ENCODE data around the gene NELL1.

Gene NELL1

DNA sequence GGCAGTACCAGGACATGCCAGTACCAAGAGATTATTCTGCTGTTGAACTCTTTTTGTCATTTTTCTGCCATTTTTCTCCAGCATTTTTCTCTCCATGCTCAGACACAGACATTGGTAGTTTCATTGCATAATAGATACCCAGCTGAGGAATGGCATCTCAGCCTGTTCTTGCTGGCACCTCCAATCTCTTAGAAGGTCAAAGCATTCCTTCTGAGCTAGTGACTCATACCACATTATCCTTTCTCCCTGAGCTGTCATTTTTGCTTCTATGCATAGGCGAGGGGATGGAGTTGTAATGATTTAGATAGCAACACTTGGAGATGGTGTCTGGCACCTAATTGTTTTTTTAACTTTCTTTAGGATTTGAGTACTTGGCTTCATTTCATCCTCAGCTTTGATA is 321.1 kb downstream of the NELL1 start:
- no peak for DNase-seq

DNA sequence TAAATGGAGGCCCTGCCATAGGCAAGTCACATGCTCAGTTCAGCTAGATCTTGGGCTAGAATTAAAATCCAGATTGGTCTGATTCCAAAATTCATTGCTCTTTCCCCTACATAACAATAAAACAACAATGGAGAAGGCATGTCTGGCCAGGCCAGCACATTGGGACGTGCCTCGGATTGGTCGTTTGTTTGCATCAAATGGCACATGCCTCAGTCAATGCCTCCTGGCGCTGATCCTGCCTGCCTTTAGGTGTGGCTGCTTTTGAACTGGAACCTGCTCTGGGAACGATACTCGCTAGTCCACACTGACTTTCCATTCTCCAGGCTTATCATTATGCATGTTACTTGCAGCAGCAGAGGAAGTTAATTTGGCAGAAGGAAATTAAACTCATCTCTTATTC is 322.1 kb downstream of the NELL1 start:
- no peak for DNase-seq

DNA sequence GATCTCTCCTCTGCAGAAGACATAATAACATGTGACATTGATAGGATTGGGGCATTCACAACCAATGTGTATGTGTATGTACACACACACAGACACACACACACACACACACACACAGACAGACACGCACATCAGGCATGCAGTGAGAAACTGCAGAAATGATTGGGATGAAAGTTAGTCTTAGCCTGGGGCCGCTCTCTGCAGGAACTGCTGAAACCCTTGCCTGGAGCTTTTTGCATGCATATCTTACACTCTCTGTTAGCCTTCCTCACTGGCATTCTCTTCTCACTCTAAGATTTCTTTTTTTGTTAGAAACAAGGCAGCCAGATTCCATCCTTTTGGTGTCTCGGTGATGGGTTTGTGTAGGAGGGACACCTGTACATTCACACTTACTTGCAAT is 337.9 kb downstream of the NELL1 start:
- no peak for DNase-seq

DNA sequence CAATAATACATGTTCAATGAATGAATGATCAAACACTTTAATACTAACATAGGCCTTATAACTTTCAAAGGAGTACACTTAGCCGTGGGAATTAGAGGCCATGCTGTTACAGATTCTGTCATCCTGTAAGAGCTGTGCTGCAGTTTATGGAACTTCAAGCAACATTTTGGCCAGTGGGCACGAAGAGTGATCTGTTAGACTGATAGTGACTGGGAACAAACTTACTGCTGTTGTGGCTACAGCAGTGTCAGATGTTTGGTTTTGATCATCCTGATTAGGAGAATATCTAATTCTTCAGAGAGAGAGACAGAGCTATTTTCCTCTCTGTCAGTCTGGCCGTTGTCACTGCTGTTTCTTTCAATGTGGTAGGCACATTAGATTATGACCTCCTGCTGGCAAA is 348.9 kb downstream of the NELL1 start:
- no peak for DNase-seq

- DNase-seq, result no peak
Observed at GRCh38 chr11:21026685-21027084, 357.3 kb downstream of the NELL1 start.

GRCh38 chr11:21037850-21038249 is 368.5 kb downstream of the NELL1 start:
- no peak for DNase-seq

- DNase-seq, result no peak
Observed at GRCh38 chr11:21038801-21039200, 369.4 kb downstream of the NELL1 start.

- no peak for DNase-seq
Observed at GRCh38 chr11:21040630-21041029, 371.2 kb downstream of the NELL1 start.

DNA sequence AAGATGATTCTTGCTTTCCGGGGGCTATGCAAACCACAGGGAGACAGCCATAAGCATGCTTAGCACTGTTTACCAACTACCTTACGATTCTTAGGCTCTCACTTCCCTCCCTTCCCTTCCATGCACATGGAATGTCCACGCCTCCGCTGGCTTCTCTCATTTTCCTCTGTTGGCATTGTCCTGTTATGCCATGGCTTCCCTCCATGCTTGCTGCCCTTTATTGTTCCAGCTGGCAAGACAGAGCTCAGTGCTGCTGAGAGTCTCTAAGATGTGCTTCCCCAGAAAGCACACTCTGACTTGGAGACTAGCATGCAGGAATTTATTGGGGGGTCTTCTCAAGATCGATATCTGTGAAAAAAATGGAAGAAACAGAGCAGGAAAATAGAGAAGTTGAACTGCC is 379.2 kb downstream of the NELL1 start:
- DNase-seq, result no peak

GRCh38 chr11:21053466-21053865 is 384.1 kb downstream of the NELL1 start:
- DNase-seq, result no peak

DNA sequence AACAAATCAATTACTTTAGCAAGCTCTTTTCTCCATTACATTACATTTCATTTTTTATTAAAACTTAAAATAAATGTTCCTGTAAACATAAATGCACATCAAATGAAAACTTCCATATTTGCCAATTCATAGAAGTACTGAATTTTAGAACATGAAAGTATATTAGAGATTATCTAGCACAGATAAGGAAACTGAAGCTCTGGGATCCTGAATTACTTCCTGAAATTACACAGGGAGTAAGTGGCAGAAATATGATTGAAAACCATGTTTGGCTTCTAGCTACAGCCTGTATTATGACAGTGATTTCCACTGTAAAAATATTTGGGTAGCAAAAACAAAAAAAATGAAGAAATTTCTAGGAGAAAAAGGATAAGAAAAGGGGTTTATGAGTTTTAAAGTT is 387.3 kb downstream of the NELL1 start:
- DNase-seq, result no peak

DNA sequence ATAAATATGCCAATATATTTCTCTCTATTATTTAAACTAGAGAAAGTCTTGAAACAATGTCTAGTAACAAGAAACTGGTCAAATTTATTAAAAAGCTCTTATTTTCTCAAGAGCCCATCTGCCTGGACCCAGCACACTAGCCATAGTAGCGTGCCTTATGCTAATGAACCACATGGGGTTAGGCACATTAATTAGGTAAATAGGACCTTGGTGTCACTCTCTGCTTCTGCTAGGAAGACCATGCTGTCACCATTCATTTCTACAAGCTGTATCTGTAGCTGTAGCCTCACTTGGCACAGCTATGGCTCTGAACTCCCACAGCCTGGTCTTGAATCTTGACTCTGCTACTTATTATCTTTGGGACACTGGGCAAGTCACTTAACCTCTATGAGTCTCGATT is 390.5 kb downstream of the NELL1 start:
- no peak for DNase-seq

DNA sequence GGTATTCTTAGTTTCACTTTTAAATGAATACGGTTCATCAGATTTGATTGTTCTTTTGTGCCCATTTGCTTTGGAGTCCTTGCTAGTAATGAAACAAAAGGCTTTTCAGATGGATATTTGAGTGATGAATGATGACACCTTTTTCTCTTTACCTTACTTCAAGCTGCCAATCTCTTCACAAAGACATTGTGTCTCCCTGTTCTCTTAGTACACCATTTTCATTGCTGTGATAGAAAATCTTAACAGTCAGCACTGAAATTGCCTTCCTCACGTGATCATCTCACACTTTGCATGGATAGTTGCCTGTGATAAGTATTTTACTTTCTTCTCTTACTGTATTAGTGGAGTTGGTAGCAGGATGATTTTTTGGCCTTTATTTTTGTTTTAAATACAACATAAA is 396.6 kb downstream of the NELL1 start:
- no peak for DNase-seq

GRCh38 chr11:21068886-21069285 is 399.5 kb downstream of the NELL1 start:
- no peak for DNase-seq

DNA sequence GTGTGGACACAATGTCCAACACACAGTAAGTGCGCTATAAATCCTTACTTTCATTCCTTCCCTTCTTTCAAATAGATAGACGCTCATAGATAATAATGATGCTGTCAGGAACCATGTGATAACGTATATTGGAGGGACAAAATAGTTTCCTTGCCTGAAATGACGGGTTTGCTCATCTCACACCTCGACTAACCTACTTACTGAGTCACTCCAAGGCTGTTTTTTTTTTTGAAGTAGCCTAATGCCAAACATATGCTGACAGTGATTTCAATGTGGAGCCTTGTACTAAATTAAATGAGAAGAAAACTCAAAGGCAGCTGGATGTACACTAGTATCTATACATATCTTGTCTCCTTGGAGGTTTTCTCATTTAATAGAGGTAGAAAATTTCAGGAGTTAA is 400.5 kb downstream of the NELL1 start:
- DNase-seq, result no peak

GRCh38 chr11:21072558-21072957 is 403.2 kb downstream of the NELL1 start:
- no peak for DNase-seq

GRCh38 chr11:21082853-21083252 is 413.5 kb downstream of the NELL1 start:
- no peak for DNase-seq

GRCh38 chr11:21088930-21089329 is 419.5 kb downstream of the NELL1 start:
- DNase-seq, result no peak

- DNase-seq, result no peak
Observed at GRCh38 chr11:21104641-21105040, 435.3 kb downstream of the NELL1 start.

DNA sequence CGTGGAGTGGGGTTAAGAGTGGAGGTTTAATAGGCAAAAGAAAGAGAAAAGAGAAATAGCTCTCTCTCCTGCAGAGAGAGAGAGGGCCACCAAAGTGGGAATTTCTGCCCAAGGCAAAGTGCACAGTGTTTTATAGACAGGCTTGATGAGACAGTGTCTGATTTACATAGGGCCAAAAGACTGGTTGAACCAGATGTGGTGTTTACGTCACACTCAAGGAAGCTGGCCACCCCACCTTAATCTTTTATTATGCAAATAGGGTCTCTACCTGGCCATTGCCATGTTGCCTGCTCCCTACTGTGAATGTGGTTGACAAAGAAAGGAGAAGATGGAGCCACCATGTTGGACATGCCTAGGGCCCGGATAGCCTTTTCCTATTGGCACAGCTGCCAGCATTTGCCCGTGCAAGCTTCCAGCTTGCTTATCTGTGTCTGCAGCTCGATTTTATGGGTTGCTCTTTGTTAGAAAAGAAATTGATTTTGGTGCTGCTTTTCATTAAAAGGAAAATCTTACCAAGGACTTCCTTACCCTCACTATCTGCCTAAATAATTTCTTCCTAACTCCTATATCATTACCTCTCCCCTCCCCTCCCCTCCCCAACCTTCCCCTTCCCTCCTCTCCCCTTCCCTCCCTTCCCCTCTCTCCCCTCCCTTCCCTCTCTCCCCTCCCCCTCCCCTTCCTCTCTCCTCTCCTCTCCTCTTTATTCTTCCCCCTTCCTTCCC is 436.0 kb downstream of the NELL1 start:
- no peak for DNase-seq

GRCh38 chr11:21109341-21109740 is 440.0 kb downstream of the NELL1 start:
- no peak for DNase-seq

DNA sequence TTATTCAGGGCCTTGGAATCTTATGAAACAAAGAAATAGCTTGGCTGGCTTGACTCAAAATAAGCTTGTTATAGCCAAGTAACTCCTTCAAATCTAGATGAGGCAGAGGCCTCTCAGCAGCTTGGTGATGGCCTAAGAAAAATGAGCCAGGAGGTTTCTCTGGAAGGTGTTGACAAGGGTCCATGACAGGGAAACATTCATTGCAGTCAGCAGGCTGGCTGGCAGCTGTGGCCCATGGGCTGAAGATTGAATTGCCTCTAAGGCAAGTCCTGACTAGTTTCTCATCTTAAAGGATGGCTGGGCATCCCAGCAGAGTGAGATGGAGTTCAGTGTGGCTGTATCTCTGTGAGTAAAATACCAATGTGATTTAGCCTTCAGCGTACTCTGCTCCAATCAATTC is 441.0 kb downstream of the NELL1 start:
- DNase-seq, result no peak

DNA sequence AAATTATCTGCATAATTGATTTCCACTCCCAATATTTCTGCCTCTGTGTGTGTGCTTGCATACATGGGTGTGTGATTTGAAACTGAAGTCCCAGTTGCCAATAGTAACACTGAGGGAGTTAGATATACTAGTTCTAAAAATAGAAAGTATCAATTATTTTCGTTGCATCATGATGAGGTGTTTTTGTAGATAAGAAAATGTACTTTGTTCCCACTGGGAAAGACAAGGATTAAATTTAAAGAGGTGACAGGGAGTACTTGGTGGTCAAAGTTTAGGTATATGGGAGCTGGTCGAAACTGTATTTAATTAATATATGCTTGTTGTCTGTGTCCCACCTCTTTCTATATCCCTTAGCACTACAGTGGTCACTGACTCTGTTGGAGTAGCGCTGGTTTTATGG is 444.5 kb downstream of the NELL1 start:
- no peak for DNase-seq

DNA sequence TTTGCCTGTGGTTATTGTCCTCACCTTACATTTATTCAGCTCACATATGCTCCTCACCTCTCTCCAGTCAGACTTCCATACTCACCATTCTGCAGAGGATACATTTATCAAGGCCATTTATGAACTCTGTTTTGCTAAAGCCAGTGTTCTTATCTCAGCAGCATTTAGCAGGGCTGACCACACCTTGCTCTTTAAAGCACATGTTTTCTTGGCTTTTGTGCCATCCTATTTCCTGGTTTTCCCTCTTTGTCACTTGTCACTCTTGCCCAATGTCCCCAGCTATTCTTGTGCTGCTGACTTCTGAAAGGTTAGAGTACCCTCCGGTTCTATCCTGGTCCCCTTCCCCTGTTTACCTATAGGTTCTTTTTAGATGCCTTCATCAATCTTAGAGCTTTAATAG is 446.6 kb downstream of the NELL1 start:
- DNase-seq, result no peak

DNA sequence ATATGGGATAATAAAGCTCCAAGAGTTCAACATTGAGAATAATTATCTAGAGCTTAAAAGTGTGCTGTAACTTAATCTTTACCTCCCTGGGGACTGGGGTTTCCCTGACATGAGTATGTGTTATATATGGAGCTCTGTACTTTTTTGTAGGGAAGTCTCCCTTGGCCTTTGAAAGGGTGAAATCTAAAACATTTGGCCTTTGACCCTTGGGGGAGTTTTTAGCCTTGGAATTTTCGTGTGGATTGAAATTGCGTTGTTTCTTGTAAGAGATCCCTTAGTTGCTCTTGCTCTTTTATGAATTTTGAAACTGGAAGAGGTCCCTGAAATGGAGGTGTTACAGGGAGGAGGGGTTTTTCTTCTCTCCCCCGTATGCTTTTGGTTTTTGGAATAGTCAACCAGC is 450.0 kb downstream of the NELL1 start:
- DNase-seq, result no peak

DNA sequence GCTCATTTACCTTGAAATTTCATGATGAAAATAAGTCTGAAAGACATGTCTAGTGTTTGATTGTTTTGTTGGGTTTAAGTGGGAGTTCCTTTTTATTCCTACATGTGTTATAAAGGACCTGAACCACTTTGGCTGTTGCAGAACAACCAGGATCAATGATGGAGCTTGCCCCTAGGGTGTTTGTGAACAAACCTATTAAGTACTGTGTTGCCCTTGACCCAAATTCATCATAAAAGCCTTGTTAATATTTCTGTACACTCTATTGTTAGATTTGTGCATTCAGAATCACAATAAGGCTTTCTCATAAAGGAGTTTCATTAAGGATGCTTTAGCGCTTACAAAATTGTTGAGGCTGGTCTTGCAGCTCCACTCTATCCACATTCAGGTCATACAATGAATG is 452.6 kb downstream of the NELL1 start:
- no peak for DNase-seq

Measured in activated CD4-positive, alpha-beta T cell treated with anti-CD3 and anti-CD28 coated beads, Interleukin-2, amount 50 U/mL, for 48 hours (primary cell).